H9 (cell line): ENCODE results near the gene CACNB2. TPM values are rescaled to one million over a fixed set of nuclear protein-coding genes. Genes with fewer than 3 reads are reported as not detected.

Experiments used
- DNase-seq: peaks from one replicate; pipeline ENCODE4 v3.0.0-alpha.2; 2017
- H2AFZ ChIP-seq: one replicate; pipeline ENCODE4 v1.6.1; 2013; ENCODE audit warnings: mild to moderate bottlenecking, low read length, control low read depth, moderate library complexity
- H2AK5ac ChIP-seq: 2 replicates; pipeline ENCODE4 v1.6.1; 2013; ENCODE audit warnings: low read length, control low read depth, mixed read lengths; ENCODE audit not compliant: insufficient read length
- H2BK120ac ChIP-seq: one replicate; pipeline ENCODE4 v1.6.1; 2013; ENCODE audit warnings: low read depth, mild to moderate bottlenecking, low read length, control low read depth, inconsistent platforms; ENCODE audit not compliant: poor library complexity, severe bottlenecking
- H2BK12ac ChIP-seq: 2 replicates; pipeline ENCODE4 v1.6.1; 2013; ENCODE audit warnings: low read length, control low read depth, mixed read lengths, low read depth; ENCODE audit not compliant: insufficient read length
- H2BK15ac ChIP-seq: 2 replicates; pipeline ENCODE4 v1.6.1; 2013; ENCODE audit warnings: low read depth, low read length, control low read depth
- H2BK20ac ChIP-seq: one replicate; pipeline ENCODE4 v1.6.1; 2013; ENCODE audit warnings: low read depth, mild to moderate bottlenecking, low read length, control low read depth, inconsistent platforms; ENCODE audit not compliant: poor library complexity, severe bottlenecking
- H2BK5ac ChIP-seq: 2 replicates; pipeline ENCODE4 v1.6.1; 2013; ENCODE audit warnings: low read length, control low read depth, mixed read lengths; ENCODE audit not compliant: insufficient read length
- H3K14ac ChIP-seq: 2 replicates; pipeline ENCODE4 v1.6.1; 2013; ENCODE audit warnings: low read length, control low read depth; ENCODE audit not compliant: insufficient read depth
- H3K18ac ChIP-seq: 2 replicates; pipeline ENCODE4 v1.6.1; 2013; ENCODE audit warnings: low read depth, mild to moderate bottlenecking, mixed read lengths, low read length, control low read depth; ENCODE audit not compliant: insufficient read length
- H3K23ac ChIP-seq: 2 replicates; pipeline ENCODE4 v1.6.1; 2013; ENCODE audit warnings: low read length, control low read depth, mixed read lengths, low read depth; ENCODE audit not compliant: insufficient read length
- H3K23me2 ChIP-seq: 2 replicates; pipeline ENCODE4 v1.6.1; 2013; ENCODE audit warnings: low read depth, mild to moderate bottlenecking, mixed read lengths, low read length, control low read depth; ENCODE audit not compliant: insufficient read length, poor library complexity, severe bottlenecking
- H3K27ac ChIP-seq: 2 replicates; pipeline ENCODE4 v1.5.1; 2013; ENCODE audit warnings: low read length, control low read depth, mixed read lengths, low read depth; ENCODE audit not compliant: insufficient read length
- H3K27me3 ChIP-seq: 2 replicates; pipeline ENCODE4 v1.6.1; 2013; ENCODE audit warnings: low read length, control low read depth, inconsistent platforms; ENCODE audit not compliant: insufficient read depth
- H3K4ac ChIP-seq: 2 replicates; pipeline ENCODE4 v1.6.1; 2013; ENCODE audit warnings: low read depth, mild to moderate bottlenecking, control low read depth, inconsistent platforms, low read length, moderate library complexity
- H3K4me1 ChIP-seq: 2 replicates; pipeline ENCODE4 v1.6.1; 2013; ENCODE audit warnings: low read length, control low read depth, inconsistent platforms; ENCODE audit not compliant: insufficient read depth
- H3K4me2 ChIP-seq: 2 replicates; pipeline ENCODE4 v1.6.1; 2013; ENCODE audit warnings: low read length, control low read depth, mixed read lengths; ENCODE audit not compliant: insufficient read length, insufficient read depth
- H3K56ac ChIP-seq: 2 replicates; pipeline ENCODE4 v1.6.1; 2013; ENCODE audit warnings: low read depth, mild to moderate bottlenecking, mixed read lengths, low read length, control low read depth; ENCODE audit not compliant: insufficient read length
- H3K79me1 ChIP-seq: 2 replicates; pipeline ENCODE4 v1.6.1; 2013; ENCODE audit warnings: low read depth, mild to moderate bottlenecking, moderate library complexity, low read length, control low read depth, inconsistent platforms; ENCODE audit not compliant: insufficient read depth, poor library complexity, severe bottlenecking
- H3K79me2 ChIP-seq: 2 replicates; pipeline ENCODE4 v1.6.1; 2013; ENCODE audit warnings: low read length, control low read depth, inconsistent platforms; ENCODE audit not compliant: insufficient read depth
- H3K9ac ChIP-seq: 2 replicates; pipeline ENCODE4 v1.6.1; 2013; ENCODE audit warnings: low read length, control low read depth, mixed read lengths; ENCODE audit not compliant: insufficient read length; ENCODE audit errors: extremely low read depth
- H3K9me3 ChIP-seq: one replicate; pipeline ENCODE4 v1.6.1; 2013; ENCODE audit warnings: low read depth, low read length, inconsistent platforms; ENCODE audit not compliant: control insufficient read depth
- H3T11ph ChIP-seq: one replicate; pipeline ENCODE4 v1.6.1; 2013; ENCODE audit warnings: mild to moderate bottlenecking, low read length, control low read depth, inconsistent platforms
- H4K20me1 ChIP-seq: one replicate; pipeline ENCODE4 v1.6.1; 2013; ENCODE audit not compliant: control insufficient read depth, insufficient read length, insufficient read depth
- H4K5ac ChIP-seq: 2 replicates; pipeline ENCODE4 v1.6.1; 2013; ENCODE audit warnings: low read depth, mild to moderate bottlenecking, mixed read lengths, low read length, control low read depth; ENCODE audit not compliant: insufficient read length
- H4K8ac ChIP-seq: replicated peaks from 2 replicates; pipeline ENCODE4 v1.6.1; 2013; ENCODE audit warnings: low read length, control low read depth, mixed read lengths, low read depth; ENCODE audit not compliant: insufficient read length
- H4K91ac ChIP-seq: 2 replicates; pipeline ENCODE4 v1.6.1; 2013; ENCODE audit warnings: low read depth, mild to moderate bottlenecking, moderate library complexity, mixed read lengths, low read length, control low read depth; ENCODE audit not compliant: insufficient read length
- H3K27ac Mint-ChIP-seq, 3 experiments: 2 replicates in 2 of 3; 3 replicates in 1 of 3; pipeline ENCODE4 v1.8.0; 2020 to 2021; ENCODE audit warnings: mixed read lengths in 3 of 3, mild to moderate bottlenecking in 1 of 3, moderate library complexity in 1 of 3
- H3K27me3 Mint-ChIP-seq: 2 replicates; pipeline ENCODE4 v1.8.0; 2021; ENCODE audit warnings: low read depth, mild to moderate bottlenecking, moderate library complexity, mixed read lengths
- H3K36me3 Mint-ChIP-seq, 3 experiments: 2 replicates in 2 of 3; 3 replicates in 1 of 3; pipeline ENCODE4 v1.8.0; 2020 to 2021; ENCODE audit warnings: low read depth in 3 of 3, mixed read lengths in 3 of 3; ENCODE audit not compliant: insufficient read depth in 1 of 3
- H3K4me1 Mint-ChIP-seq, 2 experiments: 2 replicates each; pipeline ENCODE4 v1.8.0; 2020; ENCODE audit warnings: mixed read lengths in 2 of 2
- H3K4me3 Mint-ChIP-seq, 2 experiments: 2 replicates in 1 of 2; 3 replicates in 1 of 2; pipeline ENCODE4 v1.8.0; 2020 to 2021; ENCODE audit warnings: mild to moderate bottlenecking in 2 of 2, mixed read lengths in 2 of 2, moderate library complexity in 1 of 2
- H3K9me3 Mint-ChIP-seq, 2 experiments: 2 replicates in 1 of 2; 3 replicates in 1 of 2; pipeline ENCODE4 v1.8.0; 2020; ENCODE audit warnings: mild to moderate bottlenecking in 2 of 2, mixed read lengths in 2 of 2, moderate library complexity in 1 of 2
- WGBS: extraction: QIAGEN DNeasy Blood & Tissue Kit; methylation state at CpG from one replicate; pipeline ENCODE4 v1.1.7; 2013; ENCODE audit warnings: missing lambda C conversion rate, low lambda C conversion rate, mixed read lengths; ENCODE audit not compliant: insufficient read length; ENCODE audit errors: extremely low coverage; 5-methylcytosine and 5-hydroxymethylcytosine counted together
- total RNA-seq: library from RNA; stranded (reverse); gene quantifications from 2 replicates; pipeline ENCODE4 v1.2.1, GENCODE V29; 2021
- TF ChIP-seq, protein P1 (sequence below): fragments of 200-600 bp; sonication (generic); conservative IDR thresholded peaks from 3 replicates; pipeline ENCODE4 v1.8.0; 2021; ENCODE audit warnings: antibody characterized with exemption, mild to moderate bottlenecking

CACNB2 gene
- total RNA-seq, 1 experiment from 2014 or later = 2.6 TPM

DNA sequence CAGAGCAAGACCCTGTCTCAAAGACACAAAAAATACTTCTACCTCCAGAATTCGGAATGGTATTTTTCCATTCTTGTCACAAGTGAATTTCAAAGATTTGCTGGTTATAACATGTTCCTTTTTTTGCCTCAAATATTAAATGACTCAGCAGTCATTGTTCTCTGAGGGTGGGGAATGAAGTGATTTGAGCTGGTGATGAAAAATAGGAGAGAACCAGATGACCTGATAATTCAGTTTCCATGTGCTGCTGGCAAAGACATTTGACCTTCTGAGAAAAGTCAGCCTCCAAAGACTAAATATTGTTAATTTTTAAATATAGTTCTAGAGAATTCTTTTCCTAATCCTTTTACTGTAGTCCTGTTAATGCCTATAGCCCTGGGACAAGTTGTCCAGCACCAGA lies 78.9 kb downstream of the CACNB2 start:
- H2BK120ac ChIP-seq = no peak overlapping the region
- peaks cover 1% of the 10 kb centered on the region; the same call in 1 of the 2 replicates for H3K27me3 Mint-ChIP-seq
- no peak overlapping the region for H3K4me2 ChIP-seq

More for the DNA sequence above, 78.9 kb downstream of the CACNB2 start:
- Histone ChIP-seq H4K8ac (no peak overlapping the region), H3K18ac (no peak overlapping the region), H3T11ph (no peak overlapping the region), H3K23ac (no peak overlapping the region), H3K9me3 (no peaks in the 10 kb centered on the region), H3K4me1 (no peaks in the 10 kb centered on the region), H2AK5ac (no peak overlapping the region), H2BK5ac (no peak overlapping the region), H3K79me1 (no peaks in the 10 kb centered on the region), H2AFZ (no peak overlapping the region), H3K23me2 (no peaks in the 10 kb centered on the region), H2BK12ac (no peak overlapping the region), H2BK15ac (no peak overlapping the region), H4K5ac (no peak overlapping the region), H3K9ac (no peak overlapping the region), H4K20me1 (no peaks in the 10 kb centered on the region), H3K79me2 (no peaks in the 10 kb centered on the region), H3K56ac (no peak overlapping the region), H3K27me3 (no peaks in the 10 kb centered on the region), H4K91ac (no peak overlapping the region), H2BK20ac (no peak overlapping the region), H3K27ac (no peak overlapping the region), H3K4ac (no peak overlapping the region), H3K14ac (no peak overlapping the region)
- no peaks in the 10 kb centered on the region for H3K9me3 Mint-ChIP-seq
- H3K27ac Mint-ChIP-seq = no peak overlapping the region
- DNase-seq = no peak
- H3K4me1 Mint-ChIP-seq = peaks cover 9 to 12% of the 10 kb centered on the region in 2 experiments; a peak in 3 of 4 replicates
- no CpG with 5 or more reads among the region's 1 CpG for WGBS
- H3K4me3 Mint-ChIP-seq = no peak overlapping the region
- H3K36me3 Mint-ChIP-seq = no peaks in the 10 kb centered on the region
- TF ChIP-seq, protein P1, sequence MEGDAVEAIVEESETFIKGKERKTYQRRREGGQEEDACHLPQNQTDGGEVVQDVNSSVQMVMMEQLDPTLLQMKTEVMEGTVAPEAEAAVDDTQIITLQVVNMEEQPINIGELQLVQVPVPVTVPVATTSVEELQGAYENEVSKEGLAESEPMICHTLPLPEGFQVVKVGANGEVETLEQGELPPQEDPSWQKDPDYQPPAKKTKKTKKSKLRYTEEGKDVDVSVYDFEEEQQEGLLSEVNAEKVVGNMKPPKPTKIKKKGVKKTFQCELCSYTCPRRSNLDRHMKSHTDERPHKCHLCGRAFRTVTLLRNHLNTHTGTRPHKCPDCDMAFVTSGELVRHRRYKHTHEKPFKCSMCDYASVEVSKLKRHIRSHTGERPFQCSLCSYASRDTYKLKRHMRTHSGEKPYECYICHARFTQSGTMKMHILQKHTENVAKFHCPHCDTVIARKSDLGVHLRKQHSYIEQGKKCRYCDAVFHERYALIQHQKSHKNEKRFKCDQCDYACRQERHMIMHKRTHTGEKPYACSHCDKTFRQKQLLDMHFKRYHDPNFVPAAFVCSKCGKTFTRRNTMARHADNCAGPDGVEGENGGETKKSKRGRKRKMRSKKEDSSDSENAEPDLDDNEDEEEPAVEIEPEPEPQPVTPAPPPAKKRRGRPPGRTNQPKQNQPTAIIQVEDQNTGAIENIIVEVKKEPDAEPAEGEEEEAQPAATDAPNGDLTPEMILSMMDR = no peak
